Aorta (tissue), 5 donors: ENCODE data around the gene PLOD3. TPM values are rescaled to one million over a fixed set of nuclear protein-coding genes. Genes with fewer than 3 reads are reported as not detected.

Source experiments
- ATAC-seq: fragments of 200-7000 bp; cut with Tn5 transposase; one replicate; pipeline ENCODE4 v1.9.1; 2022; ENCODE audit warnings: moderate library complexity; ENCODE audit not compliant: low FRiP score
- DNase-seq, 2 donors: peaks; one replicate each; pipeline ENCODE4 v3.0.0-alpha.2; 2020
- H3K27ac ChIP-seq, 2 donors: one replicate each; pipeline ENCODE4 v1.5.1; 2013; ENCODE audit warnings: low read length in 2 of 2, mild to moderate bottlenecking in 2 of 2, moderate library complexity in 2 of 2, control low read depth in 1 of 2, inconsistent platforms in 1 of 2, low read depth in 1 of 2
- H3K27me3 ChIP-seq, 2 donors: one replicate each; pipeline ENCODE4 v1.6.1; 2013; ENCODE audit warnings: control low read depth in 1 of 2, low read length in 1 of 2, mild to moderate bottlenecking in 1 of 2, moderate library complexity in 1 of 2; ENCODE audit not compliant: insufficient read depth in 2 of 2, control insufficient read depth in 1 of 2
- H3K36me3 ChIP-seq, 2 donors: one replicate each; pipeline ENCODE4 v1.6.1; 2013; ENCODE audit warnings: control low read depth in 1 of 2, low read length in 1 of 2, mild to moderate bottlenecking in 1 of 2; ENCODE audit not compliant: insufficient read depth in 2 of 2, control insufficient read depth in 1 of 2
- H3K4me1 ChIP-seq, 2 donors: one replicate each; pipeline ENCODE4 v1.6.1; 2013; ENCODE audit warnings: low read length in 2 of 2, control low read depth in 1 of 2, mild to moderate bottlenecking in 1 of 2, moderate library complexity in 1 of 2; ENCODE audit not compliant: insufficient read depth in 2 of 2, control insufficient read depth in 1 of 2
- H3K4me3 ChIP-seq, 2 donors: one replicate each; pipeline ENCODE4 v1.5.1; 2013; ENCODE audit warnings: low read length in 2 of 2, control low read depth in 1 of 2, mild to moderate bottlenecking in 1 of 2
- H3K9me3 ChIP-seq: one replicate; pipeline ENCODE4 v1.6.1; 2013; ENCODE audit warnings: mild to moderate bottlenecking, low read length; ENCODE audit not compliant: control insufficient read depth
- WGBS, 2 donors: extraction: QIAGEN DNeasy Blood & Tissue Kit; methylation state at CpG; one replicate each; pipeline ENCODE4 v1.1.7; 2013; 5-methylcytosine and 5-hydroxymethylcytosine counted together
- intact Hi-C, 2 donors: fragments of 100-400 bp; cut with DNase I; formaldehyde crosslinking; loops; one replicate each; pipeline versions ENCODE4 v1.14.2 to v1.15.0; 2022
- polyA plus RNA-seq, 2 donors: library from polyadenylated mRNA; stranded (reverse); fragments of 200-250 nt; gene quantifications; one replicate each; pipeline ENCODE4 v1.2.3, GENCODE V29; 2013
- total RNA-seq, 2 donors: library from RNA; stranded (reverse); fragmentation: NEBNext Ultra II Directional; extraction: Animal tissue kit (Norgen Biotek cat#: 25700); gene quantifications; one replicate each; pipeline ENCODE4 v1.2.1, GENCODE V29; 2021
- donor health status: healthy with polysubstance abuse.
- donor health status: Bipolar disorder and iron deficiency.
- donor health status: DM: no; HTN: no; CAD: no.
- donor health status: DM: no; HTN: no; CAD: no.
- donor health status: DM: yes; HTN: yes; CAD: no.

PLOD3 gene
- total and polyA plus RNA-seq, 4 donors, result 27.2 to 70.6 (median 50.1) TPM

DNA sequence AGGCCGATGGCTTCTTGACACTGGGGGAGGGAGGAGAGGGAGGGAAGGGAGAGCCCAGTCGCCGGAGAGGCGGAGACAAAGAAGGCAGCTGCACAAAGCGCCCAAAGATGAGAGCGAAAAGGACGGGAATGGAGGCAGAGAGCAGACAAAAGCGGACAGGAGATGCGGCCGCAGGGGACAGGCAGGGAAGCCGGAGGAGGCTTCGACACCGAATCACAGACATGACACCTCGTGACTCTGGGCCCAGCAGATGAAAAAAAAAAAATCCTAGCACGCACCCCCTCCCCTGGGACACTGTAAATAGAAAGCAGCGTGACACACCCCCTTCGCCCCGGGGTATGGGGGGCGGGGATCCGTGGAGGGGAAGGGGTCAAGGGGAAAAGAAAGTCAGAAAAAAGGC is 38.3 kb downstream of the PLOD3 start:
- intact Hi-C loops, result no loop called here
- Histone ChIP-seq H3K27ac (no peak overlapping the region), H3K27me3 (no peaks in the 10 kb centered on the region), H3K4me1 (no peaks in the 10 kb centered on the region), H3K36me3 (no peaks in the 10 kb centered on the region), H3K9me3 (no peaks in the 10 kb centered on the region), H3K4me3 (no peak overlapping the region)
- DNase-seq, result no peak
- ATAC-seq, result no peak
- WGBS, 2 donors, result 1 to 2% methylated on average over 18 to 20 of the region's 20 CpGs

DNA sequence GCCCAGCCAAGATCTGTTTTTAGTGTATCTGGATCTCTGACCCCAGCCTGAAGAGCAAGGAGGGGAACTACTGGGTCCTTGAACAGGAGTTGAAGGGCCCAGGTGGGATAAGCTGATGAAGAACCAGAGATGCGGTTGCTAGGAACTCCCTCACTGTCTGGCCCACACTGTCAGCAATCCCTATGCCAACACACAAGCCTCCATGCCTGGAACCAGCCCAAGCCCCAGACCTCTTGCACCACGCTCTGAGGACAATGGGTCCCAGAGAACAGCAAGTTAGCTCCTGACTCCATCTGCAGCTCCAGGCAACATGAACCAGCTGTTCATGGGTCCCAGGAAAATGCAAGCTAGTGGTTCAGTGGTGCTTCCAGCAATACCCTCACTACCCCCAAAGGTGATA is 39.7 kb downstream of the PLOD3 start:
- intact Hi-C loops, result no loop called here
- Histone ChIP-seq H3K9me3 (no peaks in the 10 kb centered on the region), H3K36me3 (no peaks in the 10 kb centered on the region), H3K4me3 (no peak overlapping the region), H3K4me1 (no peaks in the 10 kb centered on the region), H3K27me3 (no peaks in the 10 kb centered on the region), H3K27ac (no peak overlapping the region)
- DNase-seq (no peak), ATAC-seq (no peak)
- 68 to 70% methylated on average over 2 of the region's 2 CpGs for WGBS, 2 donors

DNA sequence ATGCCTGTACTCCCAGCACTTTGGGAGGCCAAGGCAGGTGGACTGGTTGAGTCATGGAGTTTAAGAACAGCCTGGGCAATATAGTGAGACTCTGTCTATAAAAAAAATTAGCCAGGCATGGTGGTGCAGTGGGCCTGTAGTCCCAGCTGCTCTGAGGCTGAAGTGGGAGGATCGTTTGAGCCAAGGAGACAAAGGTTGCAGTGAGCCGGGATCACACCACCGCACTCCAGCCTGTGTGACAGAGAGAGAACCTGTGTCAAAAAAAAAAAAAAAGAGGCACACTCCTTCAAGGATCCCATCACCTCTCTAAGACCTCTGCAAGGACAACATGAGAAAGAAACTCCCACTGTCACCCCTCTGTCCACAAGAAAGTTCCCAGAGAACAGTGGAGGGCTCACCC is 41.7 kb downstream of the PLOD3 start:
- intact Hi-C loops, result no loop called here
- WGBS, 2 donors, result 26 to 36% methylated on average over 3 of the region's 3 CpGs
- Histone ChIP-seq H3K4me3 (no peak overlapping the region), H3K27ac (no peak overlapping the region), H3K27me3 (no peaks in the 10 kb centered on the region), H3K4me1 (no peaks in the 10 kb centered on the region), H3K36me3 (no peaks in the 10 kb centered on the region), H3K9me3 (no peaks in the 10 kb centered on the region)
- DNase-seq (no peak), ATAC-seq (no peak)

DNA sequence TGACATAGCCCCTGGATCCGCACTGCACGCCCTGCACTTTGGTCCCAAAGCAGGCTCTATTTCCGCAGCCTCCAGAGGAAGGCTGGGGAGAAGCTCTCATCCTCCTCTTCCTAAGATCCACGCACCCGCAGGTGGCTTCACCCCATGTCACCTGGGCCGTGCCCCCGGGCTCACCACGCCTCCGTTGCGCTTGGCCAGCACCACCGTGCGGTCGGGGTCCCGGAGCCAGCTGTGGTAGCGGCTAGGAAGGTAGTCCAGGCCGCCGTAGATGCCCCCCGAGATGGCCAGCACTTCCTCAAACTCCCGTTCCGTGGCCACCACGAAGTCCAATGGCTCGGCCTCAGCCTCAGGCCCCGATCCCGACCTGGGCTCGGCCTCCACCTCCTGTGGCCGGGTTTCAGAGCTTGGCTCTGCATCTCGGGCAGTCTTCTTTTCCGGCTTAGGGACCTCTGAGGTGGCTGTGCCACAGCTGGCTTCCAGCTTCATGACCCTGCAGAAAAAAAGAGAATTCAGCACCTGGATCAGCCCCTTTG is 43.0 kb downstream of the PLOD3 start:
- Histone ChIP-seq H3K9me3 (no peaks in the 10 kb centered on the region), H3K36me3 (no peaks in the 10 kb centered on the region), H3K4me1 (no peaks in the 10 kb centered on the region), H3K4me3 (no peak overlapping the region), H3K27me3 (no peaks in the 10 kb centered on the region), H3K27ac (no peak overlapping the region)
- 2 to 3% methylated on average over 28 of the region's 28 CpGs for WGBS, 2 donors
- no peak for ATAC-seq
- DNase-seq, result no peak
- intact Hi-C loops, result no loop called here

DNA sequence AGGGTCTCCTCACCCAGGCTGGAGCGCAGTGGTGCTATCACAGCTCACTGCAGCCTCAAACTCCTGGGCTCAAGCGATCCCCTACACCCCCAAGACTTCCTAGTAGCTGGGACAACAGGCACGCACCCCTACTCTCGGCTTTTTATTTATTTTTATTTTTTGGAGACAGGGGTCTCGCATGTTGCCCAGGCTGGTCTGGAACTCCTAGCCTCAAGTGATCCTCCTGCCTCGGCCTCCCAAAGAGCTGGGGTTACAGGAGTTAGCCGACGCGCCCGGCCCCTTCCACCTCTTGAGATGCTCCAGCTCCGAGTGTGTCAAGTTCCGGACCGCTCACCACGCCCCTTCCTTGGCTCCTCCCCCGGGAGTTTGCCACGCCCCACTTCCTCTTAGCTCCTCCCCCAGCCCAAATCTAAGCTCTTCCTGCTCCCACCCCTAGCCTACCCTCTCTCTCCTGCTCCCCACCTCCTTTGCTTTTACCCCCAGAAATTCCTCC is 43.6 kb downstream of the PLOD3 start:
- Histone ChIP-seq H3K4me1 (no peaks in the 10 kb centered on the region), H3K36me3 (no peaks in the 10 kb centered on the region), H3K4me3 (no peak overlapping the region), H3K27ac (no peak overlapping the region), H3K27me3 (no peaks in the 10 kb centered on the region), H3K9me3 (no peaks in the 10 kb centered on the region)
- intact Hi-C loops, result no loop called here
- ATAC-seq, result no peak
- no peak for DNase-seq
- WGBS, 2 donors, result 3% methylated on average over 16 of the region's 16 CpGs

DNA sequence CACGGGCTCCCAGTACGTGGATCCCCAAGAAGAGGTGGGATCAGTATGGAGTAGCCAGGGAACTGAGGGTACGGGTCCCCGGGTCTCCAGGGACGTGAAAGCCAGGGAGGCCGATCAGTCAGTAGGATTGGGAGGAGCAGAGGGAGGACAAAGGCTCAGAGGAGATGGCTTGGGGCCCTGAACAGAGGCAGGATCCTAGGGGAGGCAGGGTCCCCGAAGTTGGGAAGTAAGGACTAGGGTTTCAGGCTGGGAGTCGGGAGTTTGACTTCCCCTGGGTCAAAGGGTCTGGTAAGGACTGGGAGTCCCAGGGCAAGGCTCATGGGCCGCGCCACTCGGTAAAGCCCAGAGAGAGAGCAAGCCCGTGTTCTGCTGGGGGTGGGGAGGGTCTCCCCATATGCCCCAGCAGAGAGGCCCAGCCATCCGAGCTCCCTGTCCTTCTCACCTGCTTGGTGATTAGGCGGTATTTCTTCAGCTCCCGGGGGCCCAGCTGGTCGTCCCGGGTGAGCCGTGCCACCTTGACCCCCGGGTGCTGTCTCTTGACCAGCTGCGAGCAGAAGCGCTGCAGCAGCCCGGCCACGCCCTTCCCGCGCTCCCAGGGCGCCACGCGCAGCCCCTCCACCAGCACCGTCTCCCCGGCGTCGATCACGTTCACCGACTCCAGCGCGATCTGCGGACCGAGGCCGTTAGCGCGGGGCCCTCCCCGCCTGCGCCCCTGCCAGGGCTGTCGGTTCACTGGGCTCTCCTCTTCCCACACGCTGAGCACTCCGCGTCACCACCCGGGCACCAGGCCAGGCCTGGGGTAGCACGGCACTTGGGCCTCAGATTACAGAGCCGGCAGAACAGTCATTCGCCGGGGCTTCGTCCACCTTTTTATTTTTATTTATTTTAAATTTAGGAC is 44.3 kb downstream of the PLOD3 start:
- H3K4me3 ChIP-seq, result no peak overlapping the region
- intact Hi-C loops, result no loop called here
- DNase-seq (peak; percentile 84 to 92), ATAC-seq (no peak)
- H3K27ac ChIP-seq, result no peak overlapping the region
- H3K9me3 ChIP-seq, result no peaks in the 10 kb centered on the region
- H3K4me1 ChIP-seq, result no peaks in the 10 kb centered on the region
- WGBS, 2 donors, result 1 to 2% methylated on average over 52 to 53 of the region's 53 CpGs
- H3K36me3 ChIP-seq, result no peaks in the 10 kb centered on the region
- H3K27me3 ChIP-seq, result no peaks in the 10 kb centered on the region

DNA sequence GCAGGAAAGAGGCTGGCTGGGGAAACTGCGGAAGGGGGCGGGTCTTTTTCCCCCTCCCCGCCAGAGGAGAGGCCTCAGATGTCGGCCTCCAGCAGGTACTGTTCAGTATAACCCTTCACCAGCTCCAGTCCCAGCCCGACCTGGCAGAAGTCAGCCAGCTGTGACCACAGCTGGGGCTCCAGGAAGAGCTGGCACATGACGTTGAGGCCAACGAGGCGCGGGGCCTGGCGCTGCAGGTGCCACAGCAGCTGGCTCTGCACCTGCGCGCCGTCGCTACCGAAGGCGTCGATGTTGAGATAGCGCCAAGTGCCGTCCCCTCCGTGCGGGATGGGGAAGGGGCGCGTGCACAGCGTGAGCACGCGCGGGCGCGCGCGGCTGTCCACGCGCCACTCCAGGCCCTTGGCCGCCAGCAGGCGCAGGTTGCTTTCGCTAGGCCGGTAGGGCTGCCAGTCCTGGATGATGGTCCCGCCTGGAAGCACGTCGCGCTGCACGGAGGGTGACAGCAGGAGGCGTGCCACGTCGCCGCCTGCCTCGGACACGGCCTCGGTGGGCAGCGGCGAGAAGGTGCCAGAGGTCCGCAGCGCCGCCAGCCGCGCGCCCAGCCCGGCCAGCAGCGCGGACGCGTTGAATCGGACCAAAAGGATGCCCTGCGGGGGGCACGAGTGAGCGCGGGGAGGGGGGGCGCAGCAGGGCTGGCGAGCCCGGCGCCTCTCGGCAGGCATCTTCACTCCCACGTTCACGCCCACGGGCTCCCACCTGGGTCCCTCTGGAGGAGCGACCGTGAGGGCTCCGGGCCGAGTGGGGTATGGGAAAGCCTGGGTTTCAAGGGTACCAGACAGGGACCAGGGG is 45.2 kb downstream of the PLOD3 start:
- intact Hi-C loops, result no loop called here
- H3K27me3 ChIP-seq, result no peaks in the 10 kb centered on the region

DNA sequence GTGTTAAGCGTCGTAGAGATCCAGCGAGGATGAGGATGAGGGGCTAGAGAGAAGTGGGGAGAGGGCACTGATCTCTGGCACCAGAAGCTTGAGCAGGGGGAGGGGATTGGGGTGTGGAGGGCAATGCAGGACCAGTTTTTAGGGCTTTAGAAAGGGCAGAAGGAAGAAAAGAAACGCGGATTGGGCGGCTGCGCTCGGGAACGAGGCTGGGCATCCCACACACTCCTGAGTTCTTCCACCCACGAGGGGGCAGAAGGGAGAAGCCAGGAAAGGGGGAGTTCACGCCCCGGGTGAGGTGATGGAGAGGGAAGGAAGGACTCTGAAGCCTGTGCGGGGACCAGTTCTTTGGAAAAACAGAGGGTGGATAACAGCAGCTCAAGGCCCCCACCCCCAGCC is 45.9 kb downstream of the PLOD3 start:
- no peaks in the 10 kb centered on the region for H3K36me3 ChIP-seq
- 0 to 1% methylated on average over 13 of the region's 13 CpGs for WGBS, 2 donors
- DNase-seq (no peak), ATAC-seq (no peak)
- no peaks in the 10 kb centered on the region for H3K4me1 ChIP-seq
- no peaks in the 10 kb centered on the region for H3K27me3 ChIP-seq
- H3K27ac ChIP-seq, result no peak overlapping the region
- H3K9me3 ChIP-seq, result no peaks in the 10 kb centered on the region
- H3K4me3 ChIP-seq, result no peak overlapping the region
- intact Hi-C loops, result loop anchor here in 1 of 2 donors (2.0 kb wide), 1 partner anchor 27 kb away; no protein-coding TSS in a partner anchor

More for the DNA sequence above, 45.2 kb downstream of the PLOD3 start:
- no peaks in the 10 kb centered on the region for H3K9me3 ChIP-seq
- no peak for DNase-seq
- H3K4me1 ChIP-seq, result no peaks in the 10 kb centered on the region
- H3K36me3 ChIP-seq, result no peaks in the 10 kb centered on the region
- no peak overlapping the region for H3K4me3 ChIP-seq
- 1% methylated on average over 67 to 79 of the region's 79 CpGs for WGBS, 2 donors
- ATAC-seq, result no peak
- H3K27ac ChIP-seq, result no peak overlapping the region
